Stimulated activated naive CD8-positive, alpha-beta T cell treated with anti-CD3 and anti-CD28 coated beads, Interleukin-15, Interleukin-2, amounts not matched to agents 100 ng/mL and 50 ng/mL, for 24 hours (primary cell): ENCODE data around the gene PCSK1.
A peak's percentile ranks its signal among the peaks of the same experiment; 100 is the strongest.
"Not testable (repeated sequence)": the region's sequence is repeated elsewhere in the genome, so short reads cannot be mapped to it uniquely, and the experiment has no call there.

Experiments used
- H3K27ac Mint-ChIP-seq: one replicate; pipeline ENCODE4 v1.8.0; 2021; ENCODE audit warnings: mild to moderate bottlenecking, mixed read lengths
- H3K27me3 Mint-ChIP-seq: one replicate; pipeline ENCODE4 v1.8.0; 2021; ENCODE audit warnings: mixed read lengths
- H3K36me3 Mint-ChIP-seq: one replicate; pipeline ENCODE4 v1.8.0; 2021; ENCODE audit warnings: low read depth, mixed read lengths
- H3K4me1 Mint-ChIP-seq: one replicate; pipeline ENCODE4 v1.8.0; 2021; ENCODE audit warnings: low read depth, mixed read lengths
- H3K4me3 Mint-ChIP-seq: one replicate; pipeline ENCODE4 v1.8.0; 2021; ENCODE audit warnings: mild to moderate bottlenecking, mixed read lengths
- H3K9me3 Mint-ChIP-seq: one replicate; pipeline ENCODE4 v1.8.0; 2021; ENCODE audit warnings: mixed read lengths

Gene PCSK1

DNA sequence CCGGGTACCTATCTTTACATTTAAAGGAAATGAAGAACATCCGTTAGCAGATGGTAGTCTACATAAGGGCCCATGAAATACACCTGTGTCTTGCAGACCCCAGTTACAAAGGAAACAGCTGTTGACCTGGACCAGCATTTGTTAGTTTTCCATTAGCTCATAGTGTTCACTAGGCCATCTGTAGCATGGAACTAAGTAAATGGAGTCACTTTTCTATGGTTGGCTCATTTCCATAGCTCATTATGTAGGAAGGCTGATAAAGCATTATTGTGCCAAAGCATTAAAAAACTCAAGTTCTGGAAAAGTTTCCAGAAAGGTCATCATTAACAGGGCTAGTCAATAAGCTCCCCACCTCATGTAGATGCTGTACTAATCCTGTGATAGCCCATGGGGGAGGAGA is 62.1 kb downstream of the PCSK1 start:
- Mint-ChIP-seq H3K4me3 (no peak overlapping the region), H3K27me3 (peaks cover 32% of the 10 kb centered on the region), H3K9me3 (no peaks in the 10 kb centered on the region), H3K36me3 (no peaks in the 10 kb centered on the region), H3K27ac (no peak overlapping the region), H3K4me1 (peaks cover 8% of the 10 kb centered on the region)

DNA sequence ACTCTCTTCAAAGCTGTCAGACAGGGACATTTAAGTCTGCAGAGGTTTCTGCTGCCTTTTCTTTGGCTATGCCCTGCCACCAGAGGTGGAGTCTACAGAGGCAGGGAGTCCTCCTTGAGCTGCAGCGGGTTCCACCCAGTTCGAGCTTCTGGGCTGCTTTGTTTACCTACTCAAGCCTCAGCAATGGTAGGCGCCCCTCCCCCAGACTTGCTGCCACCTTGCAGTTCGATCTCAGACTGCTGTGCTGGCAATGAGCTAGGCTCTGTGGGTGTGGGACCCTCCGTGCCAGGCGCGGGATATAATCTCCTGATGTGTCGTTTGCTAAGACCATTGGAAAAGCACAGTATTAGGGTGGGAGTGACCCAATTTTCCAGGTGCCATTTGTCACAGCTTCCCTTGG is 65.7 kb downstream of the PCSK1 start:
- not testable (repeated sequence) for H3K27ac Mint-ChIP-seq, H3K36me3 Mint-ChIP-seq, H3K9me3 Mint-ChIP-seq, H3K4me1 Mint-ChIP-seq, H3K4me3 Mint-ChIP-seq
- H3K27me3 Mint-ChIP-seq, result peaks cover 16% of the 10 kb centered on the region

DNA sequence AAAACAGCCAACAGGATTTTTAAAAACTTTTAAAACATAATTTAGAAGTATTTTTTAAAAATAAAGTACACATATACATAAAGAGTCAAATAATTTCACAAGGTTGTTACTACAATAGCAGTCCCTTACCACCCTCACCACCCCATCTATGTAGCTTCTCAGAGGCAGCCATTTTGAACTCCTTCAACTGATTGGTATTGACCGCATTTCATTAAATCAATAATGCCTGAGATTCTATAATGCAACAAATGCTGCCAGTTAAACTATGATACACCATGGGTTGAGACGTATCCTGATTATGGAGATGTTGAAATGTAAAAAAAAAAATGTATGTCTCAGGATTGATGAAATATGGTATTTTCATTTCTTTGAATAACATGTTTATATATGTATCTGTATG is 78.8 kb downstream of the PCSK1 start:
- Mint-ChIP-seq H3K4me1 (no peaks in the 10 kb centered on the region), H3K9me3 (no peaks in the 10 kb centered on the region), H3K27me3 (peaks cover 7% of the 10 kb centered on the region), H3K27ac (no peak overlapping the region), H3K36me3 (no peaks in the 10 kb centered on the region), H3K4me3 (no peak overlapping the region)

DNA sequence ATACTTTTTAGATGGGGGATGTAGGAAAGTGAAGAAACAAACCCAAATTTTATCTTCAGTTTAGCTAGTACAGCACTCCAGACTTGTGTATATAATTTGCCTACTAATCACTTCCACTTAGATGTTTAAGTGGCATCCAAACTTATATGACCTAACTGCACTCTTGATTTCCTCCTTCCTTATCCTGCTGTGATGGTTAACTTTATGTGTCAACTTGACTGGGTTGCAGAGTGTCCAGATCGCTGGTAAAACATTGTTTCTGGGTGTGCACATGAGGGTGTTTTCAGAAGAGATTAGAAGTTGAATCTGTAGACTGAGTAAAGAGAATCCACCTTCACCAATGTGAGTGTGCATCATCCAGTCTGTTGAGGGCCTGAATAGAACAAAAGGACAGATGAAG is 79.8 kb downstream of the PCSK1 start:
- H3K4me3 Mint-ChIP-seq, result no peak overlapping the region
- peaks cover 4% of the 10 kb centered on the region for H3K27me3 Mint-ChIP-seq

DNA sequence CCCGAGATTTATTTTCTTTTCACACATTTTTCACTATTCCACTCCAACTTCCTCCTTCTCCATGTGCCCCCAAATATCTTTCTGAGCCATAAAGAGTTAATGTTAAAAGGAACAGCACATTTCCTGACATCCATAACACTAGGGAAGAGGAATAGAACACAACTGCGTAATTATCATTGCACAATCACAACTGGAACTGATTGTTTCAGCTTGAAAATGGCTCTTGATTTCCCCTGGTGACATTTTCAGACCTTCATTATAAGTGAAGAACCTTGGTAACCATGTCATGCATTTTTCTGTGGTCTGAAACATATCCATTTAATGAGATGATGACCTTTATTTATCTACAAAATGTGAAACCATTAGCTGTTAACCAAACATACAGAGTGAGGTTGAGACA is 82.4 kb downstream of the PCSK1 start:
- no peaks in the 10 kb centered on the region for H3K36me3 Mint-ChIP-seq
- H3K9me3 Mint-ChIP-seq, result no peaks in the 10 kb centered on the region
- no peak overlapping the region for H3K27ac Mint-ChIP-seq
- no peak overlapping the region for H3K4me3 Mint-ChIP-seq
- peaks cover 9% of the 10 kb centered on the region for H3K27me3 Mint-ChIP-seq
- peaks cover 4% of the 10 kb centered on the region for H3K4me1 Mint-ChIP-seq

More for the DNA sequence above, 79.8 kb downstream of the PCSK1 start:
- Mint-ChIP-seq H3K9me3 (no peaks in the 10 kb centered on the region), H3K27ac (no peak overlapping the region), H3K4me1 (no peaks in the 10 kb centered on the region), H3K36me3 (no peaks in the 10 kb centered on the region)

DNA sequence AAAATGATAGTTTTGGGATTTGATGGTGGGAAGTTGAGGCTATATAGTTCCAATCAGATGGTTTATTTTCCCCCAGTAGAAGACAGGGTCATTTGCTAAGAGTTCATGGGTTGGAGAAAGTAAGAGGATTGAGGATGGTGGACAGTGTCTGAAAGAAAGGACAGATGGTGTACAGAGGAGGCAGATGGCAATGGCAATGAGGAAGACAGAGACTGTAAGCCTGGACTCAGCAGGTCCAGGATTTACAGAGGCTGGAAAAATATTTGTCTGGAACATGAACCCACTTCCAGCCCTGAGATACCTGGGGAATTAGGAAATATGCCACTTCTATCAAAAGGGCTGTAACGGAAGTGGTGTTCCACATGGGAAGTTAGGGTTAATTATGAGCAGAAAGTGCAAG is 84.5 kb downstream of the PCSK1 start:
- H3K27ac Mint-ChIP-seq, result no peak overlapping the region
- H3K9me3 Mint-ChIP-seq, result no peaks in the 10 kb centered on the region
- H3K36me3 Mint-ChIP-seq, result no peaks in the 10 kb centered on the region
- H3K4me3 Mint-ChIP-seq, result no peak overlapping the region
- peaks cover 23% of the 10 kb centered on the region for H3K4me1 Mint-ChIP-seq
- peaks cover 15% of the 10 kb centered on the region for H3K27me3 Mint-ChIP-seq

DNA sequence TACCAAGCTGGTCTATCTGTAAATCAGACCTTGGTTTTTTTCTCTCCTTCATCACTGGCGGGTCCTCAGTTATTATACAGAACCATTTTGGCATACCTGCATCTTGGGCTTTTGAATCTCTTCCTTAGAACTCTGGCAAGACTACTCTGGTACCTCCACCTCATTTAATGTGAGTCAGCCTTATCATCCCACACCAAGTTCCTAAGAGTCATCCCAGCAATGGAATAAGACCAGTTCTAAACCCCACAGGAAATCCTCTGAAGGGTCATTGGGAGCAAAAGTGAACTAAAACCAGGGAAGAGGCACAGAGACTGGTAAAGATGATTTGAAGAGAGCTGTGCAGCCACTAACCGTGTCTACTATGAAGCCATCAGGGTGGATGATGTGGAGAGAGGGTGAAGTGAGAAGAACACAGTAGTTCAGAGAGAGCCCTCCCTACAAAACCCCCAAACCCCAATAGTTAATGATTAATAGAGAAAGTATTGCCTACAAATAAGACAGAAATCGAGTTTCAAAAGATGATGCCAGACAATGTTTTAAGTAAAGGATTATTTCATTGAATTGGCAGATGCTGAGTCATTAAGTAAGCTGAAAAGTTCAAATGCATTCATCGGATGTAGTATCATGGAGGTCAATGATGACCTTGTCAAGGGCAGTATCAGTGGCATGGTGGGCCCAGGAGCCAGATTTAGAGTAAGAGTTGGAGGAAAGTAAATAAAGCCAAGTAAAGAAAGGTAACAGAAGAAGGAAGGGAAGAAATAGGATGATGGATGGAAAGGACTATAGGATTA is 85.4 kb downstream of the PCSK1 start:
- Mint-ChIP-seq H3K4me1 (peaks cover 23% of the 10 kb centered on the region), H3K9me3 (no peaks in the 10 kb centered on the region), H3K4me3 (no peak overlapping the region), H3K27ac (no peak overlapping the region), H3K36me3 (no peaks in the 10 kb centered on the region), H3K27me3 (peaks cover 16% of the 10 kb centered on the region)

DNA sequence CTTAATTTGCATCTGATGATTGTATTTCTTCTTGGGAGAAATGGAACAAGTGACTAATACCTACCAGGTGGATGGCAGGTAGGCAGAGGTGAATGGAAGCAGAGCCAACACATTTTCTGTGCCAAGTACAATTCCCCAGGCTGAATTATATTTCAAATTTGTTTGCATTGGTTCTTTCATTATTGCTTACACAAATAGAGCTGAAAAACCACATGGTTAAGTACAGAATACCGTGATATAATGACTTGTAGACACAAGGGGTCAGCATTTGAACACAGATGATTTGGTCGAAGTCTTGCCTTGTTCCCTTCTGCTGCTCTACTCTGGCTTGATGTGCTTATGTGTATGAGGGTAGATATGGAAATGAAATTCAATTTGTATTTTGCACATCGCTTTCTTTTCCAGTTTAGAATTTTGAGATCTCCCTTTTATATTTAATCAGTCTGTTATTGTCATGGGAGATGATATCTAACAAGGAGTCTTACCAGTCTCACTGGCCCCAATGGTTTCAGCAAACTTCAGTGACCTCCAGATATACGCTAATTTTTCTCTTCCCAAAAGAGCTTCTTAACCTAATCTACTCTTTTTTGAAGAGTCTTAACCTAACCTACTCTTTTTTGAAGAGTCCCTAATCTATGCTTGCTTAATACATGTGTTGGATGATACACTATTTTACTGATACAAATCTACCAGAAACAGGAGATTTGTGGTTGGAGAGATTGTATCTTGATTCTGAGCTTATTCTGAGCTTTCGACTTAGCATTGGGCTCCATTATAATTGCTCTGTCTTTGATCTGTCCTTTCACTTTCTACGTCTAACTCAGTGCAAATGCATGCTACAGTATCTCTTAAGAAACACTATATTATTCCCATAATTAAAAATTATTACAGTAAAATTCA is 88.1 kb downstream of the PCSK1 start:
- Mint-ChIP-seq H3K27me3 (peaks cover 26% of the 10 kb centered on the region), H3K36me3 (no peaks in the 10 kb centered on the region), H3K4me3 (peak overlapping the region; percentile 14), H3K9me3 (no peaks in the 10 kb centered on the region), H3K4me1 (peaks cover 23% of the 10 kb centered on the region), H3K27ac (peak overlapping the region; percentile 10)

DNA sequence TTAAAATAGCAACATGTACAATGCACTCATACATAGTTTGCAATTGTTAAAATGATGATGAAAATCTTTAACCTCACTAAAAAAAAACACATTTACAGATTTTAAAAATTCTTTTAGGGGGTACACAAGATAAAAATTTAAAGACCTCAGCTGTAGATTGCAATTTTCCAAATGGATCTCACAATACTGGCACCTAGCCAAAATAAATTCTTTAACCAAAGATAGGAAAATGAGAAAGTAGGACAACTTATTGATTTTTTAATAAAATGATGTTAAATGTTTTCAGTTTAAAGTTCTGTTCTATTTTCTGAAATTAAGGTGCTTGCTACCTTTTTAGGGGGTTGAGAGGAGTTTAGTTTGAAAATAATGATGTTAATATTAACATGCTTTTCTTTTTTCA is 90.0 kb downstream of the PCSK1 start:
- Mint-ChIP-seq H3K27ac (no peak overlapping the region), H3K4me1 (peaks cover 26% of the 10 kb centered on the region), H3K27me3 (peaks cover 28% of the 10 kb centered on the region), H3K9me3 (no peaks in the 10 kb centered on the region), H3K36me3 (no peaks in the 10 kb centered on the region), H3K4me3 (no peak overlapping the region)

DNA sequence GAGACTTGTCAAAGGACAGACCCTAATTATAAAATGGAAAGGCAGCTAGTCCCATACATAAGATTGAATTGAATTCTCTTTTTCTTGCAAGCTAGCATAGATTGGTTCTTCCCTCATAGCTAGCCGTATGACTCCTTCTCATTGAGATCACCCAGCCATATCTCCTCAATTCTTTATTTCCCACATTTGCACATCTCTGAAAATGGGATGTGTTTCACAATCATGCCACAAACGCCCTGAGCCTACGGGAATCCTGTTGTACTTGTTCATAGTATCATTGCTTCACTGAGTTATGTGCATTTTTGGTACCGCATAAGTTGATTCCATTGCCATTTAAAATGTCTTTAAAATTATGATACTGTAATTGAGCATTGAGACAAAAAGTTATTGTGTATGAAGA is 90.5 kb downstream of the PCSK1 start:
- Mint-ChIP-seq H3K4me1 (peaks cover 26% of the 10 kb centered on the region), H3K9me3 (no peaks in the 10 kb centered on the region), H3K27ac (no peak overlapping the region), H3K36me3 (no peaks in the 10 kb centered on the region), H3K27me3 (peaks cover 28% of the 10 kb centered on the region), H3K4me3 (no peak overlapping the region)
